H1 (cell line): Measurements from ENCODE around the gene MINAR1. TPM values are rescaled to one million over a fixed set of nuclear protein-coding genes. Genes with fewer than 3 reads are reported as not detected.

ENCODE experiments used
- FOSL1 ChIP-seq: IDR thresholded peaks from 2 replicates; pipeline ENCODE4 v1.6.1; 2011; ENCODE audit warnings: mild to moderate bottlenecking, low read depth, low read length, moderate library complexity; ENCODE audit not compliant: insufficient read depth
- JUND ChIP-seq: IDR thresholded peaks from 2 replicates; pipeline ENCODE4 v1.6.1; 2011; ENCODE audit warnings: mild to moderate bottlenecking, improper control_type of control experiment, low read length
- RFX5 ChIP-seq: IDR thresholded peaks from 2 replicates; pipeline ENCODE4 v1.6.1; 2011; ENCODE audit warnings: low read depth, low read length, improper control_type of control experiment, borderline replicate concordance
- polyA plus RNA-seq, 7 experiments: library from polyadenylated mRNA; depleted of rRNA in 3 of 7; stranded (reverse) in 5 of 7; unstranded in 2 of 7; fragments of >200 nt in 5 of 7; fragments of 200-250 nt in 2 of 7; gene quantifications; 1 replicate in 5 of 7; 2 replicates in 1 of 7; 4 replicates in 1 of 7; pipeline versions ENCODE4 v1.2.1 to v1.2.3, GENCODE V29; 2011 to 2013; ENCODE audit warnings: missing spikeins in 2 of 7, mixed read lengths in 2 of 7
- total RNA-seq: library from RNA; stranded (reverse); fragmentation: NEBNext Ultra II Directional; extraction: Animal tissue kit (Norgen Biotek cat#: 25700); gene quantifications from 2 replicates; pipeline ENCODE4 v1.2.1, GENCODE V29; 2021
- TF ChIP-seq, protein P1 (sequence below): IDR thresholded peaks from 2 replicates; pipeline ENCODE4 v1.6.1; 2011; ENCODE audit warnings: low read depth, mild to moderate bottlenecking, low read length; ENCODE audit not compliant: insufficient read depth

The MINAR1 gene
- total and polyA plus RNA-seq, 2 of the 8 experiments (the other 6 are each of a cell fraction or from before 2014, with no cell fraction given) = 0.17 to 0.67 TPM

DNA sequence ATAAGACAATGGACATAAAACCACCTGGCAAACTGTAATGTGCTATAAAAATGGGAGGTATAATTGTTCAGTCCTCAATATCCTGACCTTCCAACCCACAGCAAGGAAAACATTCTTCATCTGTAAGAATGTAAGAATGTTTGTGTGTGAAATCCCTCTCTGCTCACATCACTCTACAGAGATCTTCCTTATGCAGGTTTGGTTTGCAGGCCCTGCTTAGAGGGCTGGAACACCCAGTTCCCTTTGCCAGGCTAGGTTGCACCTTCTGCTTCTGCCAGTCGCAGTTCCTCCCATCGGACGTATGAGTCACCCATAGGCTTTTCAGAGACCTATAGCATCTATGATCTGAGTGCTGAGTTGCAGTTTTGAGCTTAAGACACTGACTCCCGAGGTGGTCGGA, 24.1 kb upstream of the MINAR1 start (continued):
- TF ChIP-seq FOSL1 (no peak), JUND (no peak), RFX5 (no peak)
- TF ChIP-seq, protein P1, sequence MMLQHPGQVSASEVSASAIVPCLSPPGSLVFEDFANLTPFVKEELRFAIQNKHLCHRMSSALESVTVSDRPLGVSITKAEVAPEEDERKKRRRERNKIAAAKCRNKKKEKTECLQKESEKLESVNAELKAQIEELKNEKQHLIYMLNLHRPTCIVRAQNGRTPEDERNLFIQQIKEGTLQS = no peak
